Upper lobe of left lung (tissue), 6 donors: Measurements from ENCODE around the gene SRPK2. TPM values are rescaled to one million over a fixed set of nuclear protein-coding genes. Genes with fewer than 3 reads are reported as not detected.
"Not testable (repeated sequence)": the region's sequence is repeated elsewhere in the genome, so short reads cannot be mapped to it uniquely, and the experiment has no call there.

Experiments
- ATAC-seq, 2 donors: fragments of 200-7000 bp; cut with Tn5 transposase; one replicate each; pipeline ENCODE4 v1.9.1; 2022; ENCODE audit warnings: mild to moderate bottlenecking in 2 of 2, moderate library complexity in 2 of 2; ENCODE audit not compliant: low FRiP score in 2 of 2
- DNase-seq, 2 donors: peaks; one replicate each; pipeline ENCODE4 v3.0.0-alpha.2; 2019 to 2020
- H3K27ac ChIP-seq, 4 donors: fragments of 200-600 bp; sonication (generic); one replicate each; pipeline ENCODE4 v1.5.1; 2016 to 2019
- H3K27me3 ChIP-seq, 4 donors: fragments of 200-600 bp; sonication (generic); one replicate each; pipeline ENCODE4 v1.5.1; 2017 to 2019
- H3K36me3 ChIP-seq, 4 donors: fragments of 200-600 bp; sonication (generic); one replicate each; pipeline ENCODE4 v1.5.1; 2016 to 2019
- H3K4me1 ChIP-seq, 4 donors: fragments of 200-600 bp; sonication (generic); one replicate each; pipeline ENCODE4 v1.5.1; 2018 to 2019
- H3K4me3 ChIP-seq, 4 donors: fragments of 200-600 bp; sonication (generic); one replicate each; pipeline ENCODE4 v1.5.1; 2017 to 2019; ENCODE audit warnings: mild to moderate bottlenecking in 2 of 4, moderate library complexity in 1 of 4
- H3K9me3 ChIP-seq, 4 donors: fragments of 200-600 bp; sonication (generic); one replicate each; pipeline ENCODE4 v1.5.1; 2018 to 2019
- CTCF ChIP-seq, 6 experiments: fragments of 450-650 bp in 4 of 6; fragments of 200-600 bp in 2 of 6; sonication (generic) in 2 of 6; IDR thresholded peaks; one replicate each; pipeline ENCODE4 v1.5.1; 2016 to 2019; ENCODE audit warnings: antibody characterized with exemption in 6 of 6
- EP300 ChIP-seq, 4 donors: sonication (generic); formaldehyde crosslinking; IDR thresholded peaks; one replicate each; pipeline ENCODE4 v1.5.1; 2017; ENCODE audit warnings: antibody characterized with exemption in 4 of 4, control low read depth in 2 of 4
- POLR2A ChIP-seq, 4 donors: fragments of 450-650 bp; IDR thresholded peaks; one replicate each; pipeline ENCODE4 v1.5.1; 2016 to 2017; ENCODE audit warnings: antibody characterized with exemption in 4 of 4, mild to moderate bottlenecking in 2 of 4
- POLR2AphosphoS5 ChIP-seq, 2 donors: sonication (generic); formaldehyde crosslinking; IDR thresholded peaks; one replicate each; pipeline ENCODE4 v1.5.1; 2017; ENCODE audit warnings: antibody characterized with exemption in 2 of 2
- WGBS, 2 donors: methylation state at CpG; one replicate each; pipeline ENCODE4 v1.1.5; 2017 to 2018; 5-methylcytosine and 5-hydroxymethylcytosine counted together
- total RNA-seq, 6 donors: library from RNA; depleted of rRNA in 4 of 6; stranded (reverse); fragments of >200 nt in 4 of 6; gene quantifications; one replicate each; pipeline versions ENCODE4 v1.1.0 to v1.2.1, GENCODE V29; 2016 to 2021
- donor health status: DM: no; HTN: no; CAD: no; lungs with moderate emphysema.
- donor health status: DM: no; HTN: yes; CAD: no; lungs with severe emphysema.

The SRPK2 gene
- total RNA-seq, 6 donors from 2014 or later = 29.6 to 55.6 (median 45.6) TPM

- Histone ChIP-seq H3K9me3 (no peaks in the 10 kb centered on the region), H3K4me1 (peaks cover 37 to 53% (median 44%) of the 10 kb centered on the region in 4 donors), H3K36me3 (no peaks in the 10 kb centered on the region), H3K4me3 (no peak overlapping the region), H3K27me3 (no peaks in the 10 kb centered on the region), H3K27ac (peak overlapping the region in 1 of 4 donors; percentile 72)
- no peak for DNase-seq
- 87 to 96% methylated on average over 7 of the region's 7 CpGs for WGBS, 2 donors
- no peak for ATAC-seq
- TF ChIP-seq EP300 (IDR thresholded peaks at IDR 0.05) (no peak), POLR2AphosphoS5 (IDR thresholded peaks at IDR 0.05) (no peak), CTCF (IDR thresholded peaks at IDR 0.05) (no peak), POLR2A (IDR thresholded peaks at IDR 0.05) (no peak)
Measured at GRCh38 chr7:105350906-105351305, 37.8 kb downstream of the SRPK2 start.

GRCh38 chr7:105348177-105348576, 40.5 kb downstream of the SRPK2 start:
- H3K4me1 ChIP-seq = peaks cover 38 to 48% (median 41%) of the 10 kb centered on the region in 4 donors
- H3K9me3 ChIP-seq, H3K36me3 ChIP-seq, ATAC-seq, H3K27ac ChIP-seq, H3K27me3 ChIP-seq, H3K4me3 ChIP-seq, DNase-seq: not testable (repeated sequence)
- 90 to 98% methylated on average over 11 of the region's 11 CpGs for WGBS, 2 donors

- Histone ChIP-seq H3K27me3 (no peaks in the 10 kb centered on the region), H3K4me1 (peaks cover 25 to 38% (median 30%) of the 10 kb centered on the region in 4 donors), H3K4me3 (no peak overlapping the region), H3K36me3 (no peaks in the 10 kb centered on the region), H3K27ac (peak overlapping the region in 2 of 4 donors; percentile 38 to 60), H3K9me3 (no peaks in the 10 kb centered on the region)
- DNase-seq (no peak), ATAC-seq (peak in 1 of 2 donors; percentile 38)
- 79 to 84% methylated on average over 10 of the region's 10 CpGs for WGBS, 2 donors
- TF ChIP-seq POLR2A (IDR thresholded peaks at IDR 0.05) (no peak), POLR2AphosphoS5 (IDR thresholded peaks at IDR 0.05) (no peak), EP300 (IDR thresholded peaks at IDR 0.05) (no peak)
Measured at GRCh38 chr7:105346593-105347322, 42.0 kb downstream of the SRPK2 start.

GRCh38 chr7:105346138-105346537, 42.6 kb downstream of the SRPK2 start:
- 92 to 100% methylated on average over 2 of the region's 2 CpGs for WGBS, 2 donors
- Histone ChIP-seq H3K4me3 (no peak overlapping the region), H3K4me1 (peaks cover 19 to 31% (median 24%) of the 10 kb centered on the region in 4 donors), H3K27me3 (no peaks in the 10 kb centered on the region), H3K27ac (peak overlapping the region in 2 of 4 donors; percentile 38 to 60), H3K9me3 (no peaks in the 10 kb centered on the region), H3K36me3 (no peaks in the 10 kb centered on the region)
- DNase-seq = no peak
- TF ChIP-seq CTCF (IDR thresholded peaks at IDR 0.05) = no peak
- TF ChIP-seq EP300 (IDR thresholded peaks at IDR 0.05) = no peak
- no peak for TF ChIP-seq POLR2AphosphoS5 (IDR thresholded peaks at IDR 0.05)
- TF ChIP-seq POLR2A (IDR thresholded peaks at IDR 0.05) = no peak
- no peak for ATAC-seq

- TF ChIP-seq POLR2A (IDR thresholded peaks at IDR 0.05) = no peak
- peaks cover 18 to 28% (median 22%) of the 10 kb centered on the region in 4 donors for H3K4me1 ChIP-seq
- ATAC-seq = no peak
Measured at GRCh38 chr7:105345725-105346124, 43.0 kb downstream of the SRPK2 start.

GRCh38 chr7:105345003-105345402, 43.7 kb downstream of the SRPK2 start:
- WGBS, 2 donors = 63 to 75% methylated on average over 3 of the region's 3 CpGs
- Histone ChIP-seq H3K4me1 (peaks cover 18 to 28% (median 22%) of the 10 kb centered on the region in 4 donors), H3K4me3 (no peak overlapping the region), H3K9me3 (no peaks in the 10 kb centered on the region), H3K27ac (peak overlapping the region in 1 of 4 donors; percentile 30), H3K36me3 (no peaks in the 10 kb centered on the region), H3K27me3 (no peaks in the 10 kb centered on the region)
- DNase-seq (peak in 1 of 2 donors; percentile 37), ATAC-seq (no peak)
- TF ChIP-seq CTCF (IDR thresholded peaks at IDR 0.05) (no peak), POLR2AphosphoS5 (IDR thresholded peaks at IDR 0.05) (no peak), EP300 (IDR thresholded peaks at IDR 0.05) (no peak), POLR2A (IDR thresholded peaks at IDR 0.05) (no peak)

More at GRCh38 chr7:105345725-105346124, 43.0 kb downstream of the SRPK2 start:
- no peak for DNase-seq
- 36 to 39% methylated on average over 3 of the region's 3 CpGs for WGBS, 2 donors
- Histone ChIP-seq H3K4me3 (no peak overlapping the region), H3K27ac (peak overlapping the region in 1 of 4 donors; percentile 60), H3K27me3 (no peaks in the 10 kb centered on the region), H3K9me3 (no peaks in the 10 kb centered on the region), H3K36me3 (no peaks in the 10 kb centered on the region)
